GM12874 (cell line): ENCODE measurements around the gene ATG2A.

Experiments used
- CTCF ChIP-seq: IDR thresholded peaks from 2 replicates; pipeline ENCODE4 v1.5.1; 2011; ENCODE audit warnings: low read depth, mild to moderate bottlenecking, control low read depth, low read length, moderate library complexity; ENCODE audit not compliant: insufficient read depth

Gene ATG2A

GRCh38 chr11:64881476-64881875 lies 35.5 kb downstream of the ATG2A start:
- TF ChIP-seq CTCF = no peak

- no peak for TF ChIP-seq CTCF
These were observed 36.6 kb downstream of the ATG2A start for GRCh38 chr11:64880240-64881001.

GRCh38 chr11:64879244-64879900 lies 37.6 kb downstream of the ATG2A start:
- no peak for TF ChIP-seq CTCF

- peak; percentile 71; the same call in 1 of the 2 replicates for TF ChIP-seq CTCF
These were observed 38.3 kb downstream of the ATG2A start, which contains the start of gene EHD1 for GRCh38 chr11:64878494-64879243. TSS of gene EHD1 (minus strand) at chr11:64878621. CDS start at chr11:64878464, 157 bp downstream.

GRCh38 chr11:64878223-64878493 lies 38.9 kb downstream of the ATG2A start:
- no peak for TF ChIP-seq CTCF

GRCh38 chr11:64877390-64878222 lies 39.4 kb downstream of the ATG2A start:
- no peak for TF ChIP-seq CTCF
